GM19468 (cell line): ENCODE results near the gene TROAP.
"Not testable (repeated sequence)": the region's sequence is repeated elsewhere in the genome, so short reads cannot be mapped to it uniquely, and the experiment has no call there.

Experiments used
- ATAC-seq: cut with Tn5 transposase; IDR thresholded peaks from one replicate; pipeline ENCODE4 v1.9.1; 2021; ENCODE audit warnings: mild to moderate bottlenecking, moderate library complexity, moderate number of reproducible peaks; ENCODE audit not compliant: unreplicated experiment; ENCODE audit errors: extremely low read depth

Gene TROAP

DNA sequence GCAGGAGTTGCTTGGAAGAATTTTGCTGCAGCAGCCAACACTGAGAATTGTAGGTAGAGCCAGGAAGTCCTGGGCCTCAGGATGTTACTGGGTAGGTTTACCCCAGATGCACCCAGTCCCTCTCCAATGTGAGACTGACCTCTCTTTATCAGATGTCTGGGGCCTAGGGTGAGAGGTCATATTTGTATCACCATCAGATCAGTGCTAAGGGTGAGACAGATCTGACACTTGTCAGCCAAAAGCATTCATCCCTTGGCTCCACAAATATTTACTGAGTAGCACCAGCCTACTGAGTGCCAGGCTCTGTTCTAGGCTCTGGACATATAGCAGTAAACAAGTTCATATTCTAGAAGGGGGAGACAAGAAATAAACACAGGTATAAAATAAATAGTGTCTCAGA is 4.3 kb downstream of the TROAP start:
- ATAC-seq: no peak

GRCh38 chr12:49327887-49328286 is 4.8 kb downstream of the TROAP start:
- no peak for ATAC-seq

GRCh38 chr12:49328816-49329215 is 5.8 kb downstream of the TROAP start:
- no peak for ATAC-seq

GRCh38 chr12:49330032-49330619 is 7.1 kb downstream of the TROAP start:
- ATAC-seq: no peak

DNA sequence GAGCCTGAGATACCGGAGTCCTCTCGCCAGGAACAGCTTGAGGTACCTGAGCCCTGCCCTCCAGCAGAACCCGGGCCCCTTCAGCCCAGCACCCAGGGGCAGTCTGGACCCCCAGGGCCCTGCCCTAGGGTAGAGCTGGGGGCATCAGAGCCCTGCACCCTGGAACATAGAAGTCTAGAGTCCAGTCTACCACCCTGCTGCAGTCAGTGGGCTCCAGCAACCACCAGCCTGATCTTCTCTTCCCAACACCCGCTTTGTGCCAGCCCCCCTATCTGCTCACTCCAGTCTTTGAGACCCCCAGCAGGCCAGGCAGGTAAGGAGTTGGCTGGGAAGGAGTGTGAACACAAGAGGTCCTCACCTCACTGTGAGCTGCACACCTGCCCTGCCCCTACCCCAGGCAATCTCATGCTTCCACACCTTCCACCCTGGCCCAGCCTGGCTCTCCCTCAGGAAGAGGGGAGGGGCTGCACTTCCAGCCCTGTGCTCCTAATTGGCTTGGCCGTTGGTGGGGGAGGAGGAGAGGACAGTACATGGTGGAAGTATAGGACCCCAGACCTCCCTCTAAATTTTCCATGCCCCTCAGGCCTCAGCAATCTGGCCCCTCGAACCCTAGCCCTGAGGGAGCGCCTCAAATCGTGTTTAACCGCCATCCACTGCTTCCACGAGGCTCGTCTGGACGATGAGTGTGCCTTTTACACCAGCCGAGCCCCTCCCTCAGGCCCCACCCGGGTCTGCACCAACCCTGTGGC is 7.8 kb downstream of the TROAP start:
- ATAC-seq: no peak

GRCh38 chr12:49331380-49332222 is 8.5 kb downstream of the TROAP start:
- no peak for ATAC-seq

DNA sequence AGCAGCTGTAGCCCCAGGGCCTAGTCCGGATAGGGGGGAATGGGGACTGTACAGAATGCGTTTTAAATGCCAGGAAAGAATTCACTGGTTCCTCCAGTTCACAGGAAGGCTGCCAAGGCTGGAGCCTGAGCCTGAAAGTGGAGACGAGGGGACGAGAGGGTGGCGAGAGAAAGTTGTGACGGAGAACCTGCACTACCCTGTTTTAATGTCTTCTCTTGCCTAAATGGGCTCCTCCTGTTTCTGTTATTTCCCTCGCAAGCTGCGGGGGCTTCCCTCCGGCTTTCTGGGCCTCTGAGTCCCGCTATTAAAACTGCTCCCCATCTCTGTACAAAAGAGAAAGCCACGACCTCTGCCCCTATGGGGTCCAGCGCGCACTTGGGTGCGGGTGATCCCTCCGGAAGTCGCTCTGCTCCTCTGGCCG is 9.4 kb downstream of the TROAP start:
- ATAC-seq: no peak

DNA sequence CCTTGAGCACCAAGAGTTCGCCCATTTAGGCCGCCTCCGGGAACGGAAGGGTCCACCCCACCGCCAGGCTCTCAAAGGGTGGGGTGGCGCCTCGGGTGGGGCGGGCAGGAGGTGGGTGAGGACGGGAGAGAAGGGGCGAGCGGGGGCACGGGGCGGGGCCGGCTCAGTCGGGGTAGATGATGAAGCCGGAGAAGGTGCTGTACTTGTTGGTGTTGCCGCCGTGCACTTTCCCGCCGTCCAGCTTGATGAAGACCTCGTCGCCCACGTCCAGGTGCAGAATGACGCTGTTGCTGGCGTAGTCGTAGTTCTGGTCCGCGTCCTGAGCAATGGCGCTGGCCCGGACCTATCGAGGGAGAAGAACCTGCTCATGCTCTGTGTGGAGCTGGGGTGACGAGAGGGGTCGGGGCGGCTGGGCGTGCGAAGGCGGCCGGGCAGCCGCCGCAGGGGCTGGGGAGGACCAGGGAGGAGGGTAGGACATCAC is 9.9 kb downstream of the TROAP start:
- no peak for ATAC-seq

DNA sequence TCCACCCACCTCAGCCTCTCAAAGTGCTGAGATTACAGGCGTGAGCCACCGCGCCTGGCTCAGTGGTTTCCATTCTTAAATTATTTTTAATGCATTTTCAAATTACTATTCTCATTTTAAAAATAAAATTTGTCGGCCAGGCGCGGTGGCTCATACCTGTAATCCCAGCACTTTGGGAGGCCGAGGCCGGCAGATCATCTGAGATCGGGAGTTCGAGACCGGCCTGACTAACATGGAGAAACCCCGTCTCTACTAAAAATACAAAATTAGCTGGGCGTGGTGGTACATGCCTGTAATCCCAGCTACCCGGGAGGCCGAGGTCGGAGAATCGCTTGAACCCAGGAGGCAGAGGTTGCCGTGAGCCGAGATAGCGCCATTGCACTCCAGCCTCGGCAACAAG is 10.7 kb downstream of the TROAP start:
- not testable (repeated sequence) for ATAC-seq

- no peak for ATAC-seq
Measured at GRCh38 chr12:49334226-49334625, 11.2 kb downstream of the TROAP start.

GRCh38 chr12:49334681-49335080 is 11.6 kb downstream of the TROAP start:
- no peak for ATAC-seq

DNA sequence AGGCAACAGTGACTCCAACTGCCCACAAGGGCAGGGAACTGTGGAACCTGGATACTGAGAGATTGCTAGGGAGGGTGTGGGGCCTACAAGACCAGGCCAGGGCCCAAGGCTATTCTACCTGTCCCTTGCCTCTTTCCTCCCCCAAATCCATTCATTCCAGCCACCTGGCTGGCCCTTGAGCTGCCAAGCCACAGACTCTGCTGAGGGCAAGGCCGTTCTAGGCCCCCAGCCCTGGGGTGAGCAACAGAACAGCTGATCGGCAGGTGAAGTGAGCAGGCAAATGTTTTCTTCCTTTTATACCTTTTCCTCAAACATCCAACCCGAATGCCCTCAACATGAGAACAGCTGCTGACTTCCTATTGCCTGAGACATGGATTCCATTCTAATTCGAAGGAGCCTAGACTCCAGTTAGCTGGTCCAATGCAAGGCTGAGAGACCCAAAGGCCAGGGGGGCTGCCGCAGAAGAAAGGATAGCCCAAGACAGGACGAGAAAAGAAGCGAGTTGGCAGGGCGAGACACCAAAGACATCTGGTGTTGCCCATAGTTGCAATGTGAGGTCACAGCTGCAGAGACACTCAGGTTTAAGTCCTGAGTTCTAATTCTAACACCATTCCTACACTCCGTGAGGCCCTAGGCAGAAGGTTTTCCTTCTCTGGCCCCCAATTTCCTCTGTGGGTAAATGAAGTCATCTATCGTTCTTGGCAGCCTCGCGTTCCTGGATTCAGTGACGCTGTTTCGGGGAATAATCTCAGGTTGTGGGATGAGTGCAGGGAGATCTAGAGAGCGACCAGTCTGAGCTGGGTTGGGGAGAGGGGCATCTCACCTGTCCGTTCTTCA is 12.3 kb downstream of the TROAP start:
- ATAC-seq: no peak

DNA sequence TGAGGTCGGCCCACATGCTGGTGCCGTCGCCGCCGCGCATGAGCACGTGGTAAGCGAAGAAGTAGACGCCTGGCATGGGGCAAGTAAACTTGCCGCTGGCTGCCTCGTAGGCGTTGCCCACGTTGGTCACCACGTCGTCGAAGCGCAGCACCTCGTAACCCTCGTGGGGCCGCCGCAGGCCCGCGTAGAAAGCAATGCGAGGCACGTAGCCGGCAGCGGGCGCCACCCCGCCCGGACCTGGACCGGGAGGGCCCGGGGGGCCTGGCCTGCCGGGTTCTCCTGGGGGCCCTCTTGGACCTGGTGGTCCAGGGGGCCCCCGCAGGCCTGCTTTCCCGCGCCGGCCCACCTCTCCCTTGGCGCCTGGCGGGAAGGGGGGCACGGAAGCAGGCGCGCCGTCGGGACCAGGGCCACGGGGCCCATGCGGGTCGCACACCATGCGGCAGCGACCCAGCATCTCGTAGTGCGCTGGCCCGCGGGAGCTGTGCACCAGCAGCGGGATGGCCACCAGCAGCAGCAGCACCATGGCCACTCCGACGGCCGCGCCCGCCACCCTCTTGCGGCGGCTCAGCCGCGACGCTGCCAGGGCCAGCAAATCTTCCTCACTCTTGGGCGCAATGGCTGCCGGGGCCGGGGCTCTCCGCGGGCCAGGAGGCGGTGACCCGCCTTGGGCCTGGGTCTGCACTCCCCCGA is 13.0 kb downstream of the TROAP start:
- no peak for ATAC-seq

- no peak for ATAC-seq
Measured at GRCh38 chr12:49336645-49337584, 13.9 kb downstream of the TROAP start, which contains the start of gene C1QL4. TSS of gene C1QL4 (minus strand) at chr12:49337188. CDS start at chr12:49336477, 711 bp downstream.

DNA sequence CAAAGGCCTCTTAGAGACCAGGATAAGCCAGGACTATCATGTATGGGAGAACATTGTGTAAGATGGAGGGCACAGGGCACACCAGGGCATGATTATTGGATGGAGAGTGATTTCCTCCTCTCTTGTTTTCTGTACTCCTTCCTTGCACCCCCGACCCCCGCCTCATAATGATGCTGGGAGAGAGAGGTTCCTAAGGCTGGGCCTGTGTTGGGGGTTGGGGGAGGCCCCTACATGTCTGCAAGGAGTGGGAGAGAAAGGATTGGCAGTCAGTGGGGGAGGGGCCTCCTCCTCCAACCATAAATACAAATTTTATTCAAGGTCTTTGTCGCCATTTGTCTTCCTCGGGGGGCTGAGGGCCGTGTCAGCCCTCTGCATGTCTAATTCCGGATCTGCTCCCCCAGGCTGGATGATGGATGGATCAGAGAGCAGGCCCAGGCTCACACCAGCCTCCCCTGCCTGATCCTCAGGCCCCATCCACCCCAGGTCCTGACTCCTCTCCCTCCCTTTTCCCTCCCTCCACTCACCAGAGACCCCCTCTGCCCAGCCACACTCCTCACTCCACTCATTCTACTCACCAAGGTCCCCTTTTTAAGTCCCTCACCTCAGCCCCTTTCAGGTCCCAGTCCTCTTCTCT is 15.9 kb downstream of the TROAP start:
- no peak for ATAC-seq

DNA sequence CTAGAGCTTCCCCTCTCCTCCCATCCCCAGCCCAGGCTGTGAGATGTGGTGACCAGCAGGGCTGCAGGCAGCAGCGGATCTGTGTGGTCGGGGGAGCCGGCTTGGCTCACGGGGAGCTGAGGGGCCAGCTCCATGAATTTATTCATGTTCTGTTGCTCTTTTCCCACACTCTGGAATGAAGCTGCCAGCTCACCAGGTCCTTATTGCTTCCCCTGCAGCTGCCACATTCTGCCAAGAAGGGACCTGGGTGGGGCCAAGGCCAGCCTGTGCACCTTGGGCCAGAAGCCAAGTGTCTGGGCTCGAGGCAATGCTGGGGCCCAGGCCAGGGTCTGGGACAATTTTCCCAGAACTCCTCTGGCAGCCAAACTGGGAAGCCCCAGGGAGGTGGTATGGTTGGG is 16.4 kb downstream of the TROAP start:
- no peak for ATAC-seq

DNA sequence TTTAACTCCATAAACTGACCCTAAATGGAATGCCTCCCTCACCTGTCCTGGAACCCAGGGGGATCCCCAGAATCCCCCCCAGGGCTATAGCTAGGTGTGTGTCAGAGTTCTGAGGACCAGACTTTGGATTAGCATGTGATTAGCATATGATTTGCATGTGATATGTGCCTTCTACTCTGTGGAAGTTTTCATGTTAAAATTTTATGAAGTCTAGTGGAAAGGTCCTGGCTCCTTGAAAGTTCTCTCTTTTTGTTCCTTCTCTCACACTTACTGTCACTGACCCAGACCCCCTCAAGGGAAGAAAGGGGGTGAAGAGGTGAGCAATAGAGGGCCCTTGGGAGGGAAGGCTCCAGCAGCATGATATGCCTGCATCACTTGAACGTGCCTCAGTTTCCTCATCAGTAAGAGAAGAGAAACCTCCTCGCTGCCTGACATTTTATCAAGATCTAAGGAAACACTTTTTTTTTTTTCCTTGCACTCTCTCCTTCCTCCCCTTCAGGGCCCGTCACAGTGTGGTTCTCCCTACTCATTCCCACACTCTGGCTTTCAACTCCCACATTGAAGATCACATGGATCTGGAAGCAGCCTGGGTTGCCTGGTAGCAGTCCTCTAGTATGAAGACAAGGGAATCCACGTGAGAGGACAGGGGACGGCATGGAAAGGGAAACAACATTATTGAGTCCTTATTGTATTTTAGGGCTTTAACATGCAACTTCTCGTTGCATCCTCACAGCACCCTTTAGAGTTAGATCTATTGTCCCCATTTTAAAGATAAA is 17.2 kb downstream of the TROAP start:
- no peak for ATAC-seq
